SW480 (cell line): ENCODE data around the gene GPR153.

Experiments
- DNase-seq: peaks from one replicate; pipeline ENCODE4 v3.0.0-alpha.2; 2016; ENCODE audit warnings: low spot score

Gene GPR153

GRCh38 chr1:6200188-6200809, 60.6 kb downstream of the GPR153 start:
- DNase-seq, result no peak

DNA sequence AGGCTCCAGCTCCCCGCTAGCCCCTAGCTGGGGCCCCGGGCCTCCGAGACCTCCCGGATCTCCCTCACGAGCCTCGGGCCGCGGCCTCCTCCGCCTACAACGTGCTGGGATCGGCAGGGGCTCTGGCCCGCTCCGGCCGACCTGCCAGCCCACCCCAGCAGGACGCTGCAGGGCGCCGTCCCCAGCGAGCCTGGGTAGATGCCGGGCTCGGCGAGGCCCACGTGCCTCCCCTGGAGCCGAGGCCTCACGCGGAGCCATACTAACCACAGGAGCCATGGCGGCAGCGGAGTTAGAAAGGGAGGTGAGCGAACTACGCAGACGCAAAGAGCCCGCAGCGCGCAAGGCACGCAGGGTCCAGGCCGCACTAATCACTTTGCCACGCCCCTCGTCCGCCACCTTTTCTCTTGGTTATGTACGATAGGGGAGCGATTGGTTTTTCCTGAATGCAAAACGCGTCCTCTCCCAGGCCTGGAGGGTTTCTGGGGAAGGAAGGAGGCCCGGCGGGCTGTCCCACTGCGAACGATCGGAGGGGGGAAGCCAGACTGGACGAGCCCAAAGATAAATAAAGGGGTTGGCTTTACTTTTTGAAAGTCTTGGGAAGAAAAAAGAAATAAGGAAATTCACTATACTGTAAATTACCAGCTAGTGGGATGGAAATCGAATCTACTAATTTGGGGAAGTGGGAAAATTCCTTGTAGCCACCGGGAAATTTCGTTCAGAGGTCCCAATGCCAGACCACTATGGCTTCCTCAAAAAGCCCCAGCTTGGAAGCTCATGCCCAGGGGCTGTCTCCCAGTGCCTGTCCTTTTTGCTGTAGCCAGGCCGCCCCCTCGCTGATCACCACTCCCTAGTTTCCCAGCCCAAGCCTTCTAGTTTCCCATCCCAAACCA, 61.4 kb downstream of the GPR153 start, which contains the start of gene RPL22:
Gene RPL22, minus strand, starts transcription at position 298 of the 890 bp plus-strand sequence. Its CDS starts 22 bp downstream, at position 276.
- DNase-seq, result peak; percentile 99

- no peak for DNase-seq
Measured at GRCh38 chr1:6198646-6199297, 62.1 kb downstream of the GPR153 start.

DNA sequence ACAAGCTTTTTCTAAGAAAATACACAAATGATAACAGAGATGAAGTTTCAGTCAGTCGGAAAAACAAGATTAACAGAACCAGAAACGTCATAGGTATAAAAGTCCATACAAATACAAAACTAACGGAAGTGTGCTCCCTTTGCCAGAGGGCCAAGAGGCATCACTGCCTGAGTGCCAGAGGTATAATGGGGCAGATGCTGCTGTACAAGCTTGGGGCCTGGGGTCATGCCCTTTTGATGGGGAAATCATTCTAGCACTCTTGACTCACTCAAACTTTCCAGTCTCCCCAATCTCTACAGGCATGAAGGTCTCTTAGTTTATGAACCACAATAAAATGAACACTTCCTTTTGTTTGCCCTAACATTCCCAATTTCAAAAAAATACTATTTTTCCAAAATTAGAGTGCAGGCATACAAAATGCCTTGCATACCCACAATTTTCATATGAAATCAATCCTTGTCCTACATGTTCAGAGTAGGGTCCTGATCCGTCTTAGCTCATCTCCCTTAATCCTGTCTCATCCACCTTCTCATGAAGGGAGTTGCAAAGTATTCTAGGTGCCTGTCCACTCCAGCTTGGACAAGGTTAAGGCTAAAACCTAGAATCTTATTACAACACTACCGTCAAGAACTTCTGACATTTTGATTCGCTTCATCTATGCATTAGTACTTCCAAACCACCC, 63.0 kb downstream of the GPR153 start:
- no peak for DNase-seq
